IMR-90 (cell line): ENCODE measurements around the gene PITRM1.

Source experiments
- CHD1 ChIP-seq: IDR thresholded peaks from 2 replicates; pipeline ENCODE4 v1.6.1; 2012; ENCODE audit warnings: low read depth, low read length, improper control_type of control experiment
- CTCF ChIP-seq: conservative IDR thresholded peaks from 2 replicates; pipeline ENCODE4 v1.5.1; 2012; ENCODE audit warnings: mild to moderate bottlenecking, low read depth, low read length, improper control_type of control experiment
- ELK1 ChIP-seq: fragments of 150-350 bp; IDR thresholded peaks from 2 replicates; pipeline ENCODE4 v1.6.1; 2016; ENCODE audit warnings: low read depth, mild to moderate bottlenecking, low read length, moderate library complexity, borderline replicate concordance
- MXI1 ChIP-seq: IDR thresholded peaks from 2 replicates; pipeline ENCODE4 v1.6.1; 2012; ENCODE audit warnings: low read depth, mild to moderate bottlenecking, low read length, moderate library complexity, borderline replicate concordance
- NFE2L2 ChIP-seq: fragments of 150-350 bp; IDR thresholded peaks from 2 replicates; pipeline ENCODE4 v1.6.1; 2016; ENCODE audit warnings: low read depth, mild to moderate bottlenecking, low read length
- POLR2A ChIP-seq: IDR thresholded peaks from 2 replicates; pipeline ENCODE4 v1.6.1; 2012; ENCODE audit warnings: mild to moderate bottlenecking, low read depth, low read length
- RAD21 ChIP-seq: IDR thresholded peaks from 2 replicates; pipeline ENCODE4 v1.6.1; 2012; ENCODE audit warnings: low read length, improper control_type of control experiment
- RFX5 ChIP-seq: IDR thresholded peaks from 2 replicates; pipeline ENCODE4 v1.8.0; 2012; ENCODE audit warnings: low read depth, mild to moderate bottlenecking, low read length, moderate library complexity
- SMC3 ChIP-seq: fragments of 150-350 bp; IDR thresholded peaks from 2 replicates; pipeline ENCODE4 v1.6.1; 2016; ENCODE audit warnings: low read depth, mild to moderate bottlenecking, antibody characterized with exemption, low read length, moderate library complexity

DNA sequence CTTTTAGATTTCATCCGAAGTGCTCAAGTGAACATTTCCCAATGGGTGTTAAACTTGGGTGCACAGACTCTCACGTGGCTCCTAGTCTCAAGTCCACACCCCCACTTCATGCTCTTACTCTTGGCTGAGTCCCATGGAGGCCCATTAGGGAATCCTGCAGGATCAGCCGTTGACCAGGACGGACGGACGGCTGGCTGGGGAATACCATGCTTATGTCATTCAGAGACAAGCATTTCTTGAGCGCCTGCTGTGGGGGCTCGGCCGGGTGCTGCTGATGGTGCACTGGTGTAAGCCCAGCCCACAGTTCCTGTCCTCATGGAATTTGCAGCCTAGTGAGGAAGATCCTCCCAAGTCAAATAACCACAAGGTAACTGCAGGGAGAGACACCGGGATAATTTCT, 44.7 kb downstream of the PITRM1 start:
- no peak for TF ChIP-seq CTCF
- no peak for TF ChIP-seq RAD21
- TF ChIP-seq RFX5 = no peak
- no peak for TF ChIP-seq POLR2A
- TF ChIP-seq NFE2L2 = no peak
- no peak for TF ChIP-seq SMC3
- no peak for TF ChIP-seq MXI1
- no peak for TF ChIP-seq ELK1
- TF ChIP-seq CHD1 = no peak
